Activated T-cell treated with anti-CD3 and anti-CD28 coated beads, Interleukin-2, amount 50 U/mL, for 72 hours (primary cell): Measurements from ENCODE around the gene CTBP1. TPM values are rescaled to one million over a fixed set of nuclear protein-coding genes. Genes with fewer than 3 reads are reported as not detected.

ENCODE experiments used
- ATAC-seq, 2 donors: fragments of 150-1000 bp; cut with Tn5 transposase; replicated peaks in 1 of 2; 2 replicates each; pipeline ENCODE4 v1.10.0; 2021; ENCODE audit warnings: moderate library complexity in 2 of 2, mild to moderate bottlenecking in 1 of 2
- DNase-seq, 2 donors: peaks; one replicate each; pipeline ENCODE4 v3.0.0; 2021 to 2022; ENCODE audit warnings: mixed read lengths in 1 of 2
- H3K27ac Mint-ChIP-seq: one replicate; pipeline ENCODE4 v1.8.0; 2022; ENCODE audit warnings: mild to moderate bottlenecking, moderate library complexity, mixed read lengths
- H3K27me3 Mint-ChIP-seq: one replicate; pipeline ENCODE4 v1.8.0; 2022; ENCODE audit warnings: low read depth, mixed read lengths
- H3K36me3 Mint-ChIP-seq, 2 donors: one replicate each; pipeline ENCODE4 v1.8.0; 2022; ENCODE audit warnings: mixed read lengths in 2 of 2, mild to moderate bottlenecking in 1 of 2; ENCODE audit not compliant: insufficient read depth in 2 of 2
- H3K4me1 Mint-ChIP-seq: one replicate; pipeline ENCODE4 v1.8.0; 2022; ENCODE audit warnings: low read depth, mixed read lengths
- H3K4me3 Mint-ChIP-seq, 2 donors: one replicate each; pipeline ENCODE4 v1.8.0; 2022; ENCODE audit warnings: mild to moderate bottlenecking in 2 of 2, mixed read lengths in 2 of 2, moderate library complexity in 2 of 2
- H3K9me3 Mint-ChIP-seq, 2 donors: one replicate each; pipeline ENCODE4 v1.8.0; 2022; ENCODE audit warnings: mixed read lengths in 2 of 2
- total RNA-seq, 2 donors: library from RNA; stranded (reverse); gene quantifications; one replicate each; pipeline ENCODE4 v1.2.3, GENCODE V29; 2022

Gene CTBP1
- total RNA-seq, 2 donors from 2014 or later, result 182 to 190 TPM

- peaks cover 14% of the 10 kb centered on the region for H3K4me1 Mint-ChIP-seq
- no peak overlapping the region for H3K27ac Mint-ChIP-seq
- H3K36me3 Mint-ChIP-seq, result peaks cover 0 to 6% of the 10 kb centered on the region in 2 donors
- H3K27me3 Mint-ChIP-seq, result no peaks in the 10 kb centered on the region
- peaks cover 2 to 3% of the 10 kb centered on the region in 2 donors for H3K9me3 Mint-ChIP-seq
- no peak for DNase-seq
- no peak for ATAC-seq
- H3K4me3 Mint-ChIP-seq, result no peak overlapping the region
These were observed 22.8 kb upstream of the CTBP1 start for GRCh38 chr4:1271686-1272085.

DNA sequence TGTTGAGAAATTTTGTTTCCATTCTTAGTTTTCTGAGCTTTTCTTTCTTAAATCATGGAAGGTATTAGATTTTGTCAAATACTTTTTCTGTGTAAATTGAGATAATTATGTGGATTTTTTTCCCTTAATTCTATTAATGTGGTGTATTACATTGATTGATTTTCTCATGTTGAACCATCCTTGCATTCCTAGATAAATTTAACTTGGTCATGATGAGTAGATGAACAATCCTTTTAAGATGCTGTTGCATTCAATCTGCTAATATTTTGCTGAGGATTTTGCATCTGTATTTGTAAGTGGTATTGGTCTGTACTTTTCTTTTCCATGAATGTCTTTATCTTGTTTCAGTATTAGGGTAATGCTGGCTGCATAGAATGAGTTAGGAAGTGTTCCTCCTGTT, 20.3 kb upstream of the CTBP1 start:
- Mint-ChIP-seq H3K27ac (no peak overlapping the region), H3K27me3 (no peaks in the 10 kb centered on the region)

GRCh38 chr4:1266881-1267763, 18.2 kb upstream of the CTBP1 start:
- ATAC-seq (peak; percentile 79 to 90), DNase-seq (no peak)
- H3K27ac Mint-ChIP-seq, result peak overlapping the region; percentile 87
- peaks cover 0 to 4% of the 10 kb centered on the region in 2 donors for H3K36me3 Mint-ChIP-seq
- H3K9me3 Mint-ChIP-seq, result peaks cover 2 to 3% of the 10 kb centered on the region in 2 donors
- peaks cover 19% of the 10 kb centered on the region for H3K4me1 Mint-ChIP-seq
- H3K27me3 Mint-ChIP-seq, result no peaks in the 10 kb centered on the region
- H3K4me3 Mint-ChIP-seq, result peak overlapping the region; percentile 86

More for the DNA sequence above, 20.3 kb upstream of the CTBP1 start:
- no peak overlapping the region for H3K4me3 Mint-ChIP-seq
- ATAC-seq, result no peak
- H3K9me3 Mint-ChIP-seq, result peaks cover 2 to 3% of the 10 kb centered on the region in 2 donors
- peaks cover 19% of the 10 kb centered on the region for H3K4me1 Mint-ChIP-seq
- DNase-seq, result no peak
- peaks cover 0 to 4% of the 10 kb centered on the region in 2 donors for H3K36me3 Mint-ChIP-seq

GRCh38 chr4:1265351-1265750, 16.4 kb upstream of the CTBP1 start:
- no peaks in the 10 kb centered on the region for H3K27me3 Mint-ChIP-seq

GRCh38 chr4:1264942-1265341, 16.0 kb upstream of the CTBP1 start:
- H3K27ac Mint-ChIP-seq, result no peak overlapping the region
- no peak for ATAC-seq

More at GRCh38 chr4:1265351-1265750, 16.4 kb upstream of the CTBP1 start:
- Mint-ChIP-seq H3K9me3 (peaks cover 2 to 3% of the 10 kb centered on the region in 2 donors), H3K4me1 (peaks cover 22% of the 10 kb centered on the region), H3K27ac (no peak overlapping the region), H3K36me3 (peaks cover 0 to 2% of the 10 kb centered on the region in 2 donors), H3K4me3 (no peak overlapping the region)
- ATAC-seq, result no peak
- no peak for DNase-seq

GRCh38 chr4:1261107-1261928, 12.4 kb upstream of the CTBP1 start:
- DNase-seq, result no peak

More at GRCh38 chr4:1264942-1265341, 16.0 kb upstream of the CTBP1 start:
- Mint-ChIP-seq H3K4me1 (peaks cover 27% of the 10 kb centered on the region), H3K36me3 (peaks cover 0 to 2% of the 10 kb centered on the region in 2 donors), H3K27me3 (no peaks in the 10 kb centered on the region), H3K4me3 (no peak overlapping the region), H3K9me3 (peaks cover 2 to 3% of the 10 kb centered on the region in 2 donors)
- no peak for DNase-seq

DNA sequence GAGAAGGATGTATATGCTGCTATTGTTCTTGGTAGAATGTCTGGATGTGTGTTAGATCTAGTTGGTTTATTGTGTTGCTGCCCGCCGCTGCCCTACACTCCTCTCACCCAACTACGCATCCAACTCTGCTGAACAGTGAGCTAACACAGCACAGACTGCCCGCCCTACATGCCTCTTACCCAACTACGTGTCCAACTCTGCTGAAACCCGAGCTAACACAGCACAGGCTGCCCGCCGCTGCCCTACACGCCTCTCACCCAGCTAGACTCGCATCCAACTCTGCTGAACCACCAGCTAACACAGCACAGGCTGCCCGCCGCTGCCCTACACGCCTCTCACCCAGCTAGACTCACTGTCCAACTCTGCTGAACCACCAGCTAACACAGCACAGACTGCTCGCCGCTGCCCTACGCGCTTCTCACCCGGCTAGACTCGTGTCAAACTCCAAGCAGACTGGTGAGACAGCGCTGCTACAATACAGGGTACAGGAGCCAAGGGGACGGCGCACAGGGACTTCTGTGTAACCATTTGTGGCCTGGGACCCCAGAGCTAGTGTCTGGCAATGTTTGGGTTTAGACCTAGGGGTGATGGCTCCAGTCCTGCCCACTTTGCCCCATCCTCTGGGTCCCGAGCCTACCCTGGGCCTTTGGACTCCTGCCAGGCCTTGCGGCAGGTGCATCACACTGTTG, 11.6 kb upstream of the CTBP1 start:
- Mint-ChIP-seq H3K27ac (no peak overlapping the region), H3K36me3 (peaks cover 3 to 13% of the 10 kb centered on the region in 2 donors), H3K27me3 (no peaks in the 10 kb centered on the region), H3K4me3 (peak overlapping the region in 1 of 2 donors; percentile 56), H3K4me1 (peaks cover 30% of the 10 kb centered on the region), H3K9me3 (peaks cover 2 to 5% of the 10 kb centered on the region in 2 donors)
- ATAC-seq, result no peak
- DNase-seq, result no peak

More at GRCh38 chr4:1261107-1261928, 12.4 kb upstream of the CTBP1 start:
- Mint-ChIP-seq H3K27ac (no peak overlapping the region), H3K36me3 (peaks cover under 1 to 9% of the 10 kb centered on the region in 2 donors), H3K4me1 (peaks cover 24% of the 10 kb centered on the region), H3K4me3 (no peak overlapping the region), H3K27me3 (no peaks in the 10 kb centered on the region), H3K9me3 (peaks cover under 1 to 4% of the 10 kb centered on the region in 2 donors)
- ATAC-seq, result no peak

GRCh38 chr4:1259966-1260365, 11.0 kb upstream of the CTBP1 start:
- H3K27ac Mint-ChIP-seq, result peak overlapping the region; percentile 79
- H3K9me3 Mint-ChIP-seq, result peaks cover 2 to 5% of the 10 kb centered on the region in 2 donors
- ATAC-seq, result no peak
- H3K36me3 Mint-ChIP-seq, result peaks cover 3 to 13% of the 10 kb centered on the region in 2 donors
- peaks cover 36% of the 10 kb centered on the region for H3K4me1 Mint-ChIP-seq
- no peak for DNase-seq
- peak overlapping the region in 1 of 2 donors; percentile 56 for H3K4me3 Mint-ChIP-seq
- no peaks in the 10 kb centered on the region for H3K27me3 Mint-ChIP-seq

DNA sequence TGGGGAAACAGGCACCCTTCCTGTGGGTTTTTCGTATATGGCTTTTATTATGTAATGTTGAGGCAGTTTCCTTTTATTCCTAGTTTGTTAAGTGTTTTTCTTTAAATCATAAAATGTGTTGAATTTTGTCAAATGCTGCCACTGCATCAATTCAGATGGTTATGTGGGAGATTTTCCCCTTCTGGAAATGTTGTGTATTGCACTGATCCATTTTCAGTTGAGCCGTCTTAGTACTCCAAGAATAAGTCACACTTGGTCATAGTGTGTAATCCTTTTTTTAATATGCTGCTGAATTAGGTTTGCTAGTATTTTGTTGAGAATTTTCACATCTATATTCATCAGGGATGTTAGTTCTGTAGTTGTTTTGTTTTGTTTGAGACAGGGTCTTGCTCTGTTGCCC, 9.5 kb upstream of the CTBP1 start:
- Mint-ChIP-seq H3K9me3 (peaks cover 6 to 10% of the 10 kb centered on the region in 2 donors), H3K4me3 (no peak overlapping the region), H3K27me3 (no peaks in the 10 kb centered on the region), H3K27ac (no peak overlapping the region), H3K36me3 (peaks cover 12 to 23% of the 10 kb centered on the region in 2 donors), H3K4me1 (peaks cover 51% of the 10 kb centered on the region)
- ATAC-seq (no peak), DNase-seq (no peak)

DNA sequence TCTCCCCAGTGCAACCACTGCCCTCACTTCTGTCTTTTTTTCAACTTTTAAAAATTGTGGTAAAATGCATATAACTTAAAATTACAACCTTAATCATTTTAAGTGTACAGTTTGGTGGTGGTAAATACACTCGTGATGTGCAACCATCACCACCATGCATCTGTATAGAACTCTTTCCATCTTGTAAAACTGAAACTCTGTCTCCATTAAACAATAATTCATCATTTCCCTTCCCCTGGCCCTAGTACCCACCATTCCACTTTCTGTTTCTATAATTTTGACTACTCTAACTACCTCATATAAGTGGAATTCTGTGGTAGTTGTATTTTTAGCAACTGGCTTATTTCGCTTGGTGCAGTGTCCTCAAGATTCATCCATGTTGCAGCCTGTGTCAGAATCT, 6.8 kb upstream of the CTBP1 start:
- no peak for DNase-seq
- H3K4me3 Mint-ChIP-seq, result peak overlapping the region in 1 of 2 donors; percentile 39
- peaks cover 7 to 11% of the 10 kb centered on the region in 2 donors for H3K9me3 Mint-ChIP-seq
- peak; percentile 64 to 72 for ATAC-seq
- H3K27me3 Mint-ChIP-seq, result no peaks in the 10 kb centered on the region
- H3K4me1 Mint-ChIP-seq, result peaks cover 78% of the 10 kb centered on the region
- H3K27ac Mint-ChIP-seq, result peak overlapping the region; percentile 68
- H3K36me3 Mint-ChIP-seq, result peaks cover 18 to 41% of the 10 kb centered on the region in 2 donors

- H3K36me3 Mint-ChIP-seq, result peaks cover 18 to 47% of the 10 kb centered on the region in 2 donors
- H3K27me3 Mint-ChIP-seq, result no peaks in the 10 kb centered on the region
- H3K4me1 Mint-ChIP-seq, result peaks cover 78% of the 10 kb centered on the region
- peaks cover 7 to 11% of the 10 kb centered on the region in 2 donors for H3K9me3 Mint-ChIP-seq
- ATAC-seq (no peak), DNase-seq (no peak)
- H3K4me3 Mint-ChIP-seq, result no peak overlapping the region
- H3K27ac Mint-ChIP-seq, result no peak overlapping the region
These were observed 6.2 kb upstream of the CTBP1 start for GRCh38 chr4:1255151-1255550.

- DNase-seq, result no peak
- peaks cover 21 to 47% of the 10 kb centered on the region in 2 donors for H3K36me3 Mint-ChIP-seq
These were observed 4.9 kb upstream of the CTBP1 start for GRCh38 chr4:1253831-1254230.

More at GRCh38 chr4:1253831-1254230, 4.9 kb upstream of the CTBP1 start:
- peak overlapping the region; percentile 38 to 66 for H3K4me3 Mint-ChIP-seq
- no peaks in the 10 kb centered on the region for H3K27me3 Mint-ChIP-seq
- ATAC-seq, result no peak
- H3K9me3 Mint-ChIP-seq, result peaks cover 7 to 11% of the 10 kb centered on the region in 2 donors
- H3K27ac Mint-ChIP-seq, result peak overlapping the region; percentile 85
- peaks cover 74% of the 10 kb centered on the region for H3K4me1 Mint-ChIP-seq
